HUES48 (cell line): ENCODE results near the gene ART5.
"Not testable (repeated sequence)": the region's sequence is repeated elsewhere in the genome, so short reads cannot be mapped to it uniquely, and the experiment has no call there.

Experiments used
- H3K27ac ChIP-seq: one replicate; pipeline ENCODE4 v1.7.0; 2013; ENCODE audit warnings: low read depth, low read length, inconsistent platforms
- H3K27me3 ChIP-seq: 2 replicates; pipeline ENCODE4 v1.6.1; 2013; ENCODE audit warnings: mild to moderate bottlenecking, low read length; ENCODE audit not compliant: control insufficient read depth, insufficient read depth
- H3K36me3 ChIP-seq: 2 replicates; pipeline ENCODE4 v1.6.1; 2013; ENCODE audit warnings: low read length; ENCODE audit not compliant: control insufficient read depth, insufficient read depth
- H3K4me1 ChIP-seq: 2 replicates; pipeline ENCODE4 v1.6.1; 2013; ENCODE audit warnings: mild to moderate bottlenecking, low read length; ENCODE audit not compliant: control insufficient read depth, insufficient read depth
- H3K4me3 ChIP-seq: 2 replicates; pipeline ENCODE4 v1.5.1; 2013; ENCODE audit warnings: mild to moderate bottlenecking, low read depth, low read length
- H3K9ac ChIP-seq: 2 replicates; pipeline ENCODE4 v1.6.1; 2013; ENCODE audit warnings: mild to moderate bottlenecking, low read depth, low read length, moderate library complexity
- H3K9me3 ChIP-seq: 2 replicates; pipeline ENCODE4 v1.6.1; 2013; ENCODE audit warnings: low read length; ENCODE audit not compliant: control insufficient read depth, insufficient read depth

The ART5 gene

DNA sequence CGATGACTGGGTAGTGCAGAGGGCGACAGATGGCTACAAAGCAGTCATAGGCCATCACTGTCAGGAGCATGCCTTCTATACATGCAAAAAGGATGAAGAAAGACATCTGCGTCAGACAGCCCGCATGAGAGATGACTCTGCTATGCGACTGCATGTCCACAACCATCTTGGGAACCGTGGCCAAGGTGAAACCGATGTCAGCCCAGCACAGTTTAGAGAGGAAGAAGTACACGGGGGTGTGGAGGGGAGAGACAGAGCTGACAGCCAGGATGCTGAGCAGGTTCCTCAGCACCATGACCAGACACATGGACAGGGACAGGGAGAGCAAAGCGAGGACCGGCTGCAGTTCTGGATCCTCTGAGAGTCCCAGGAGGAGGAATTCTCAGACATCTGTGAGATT, 41.6 kb downstream of the ART5 start:
- not testable (repeated sequence) for H3K36me3 ChIP-seq, H3K4me1 ChIP-seq, H3K9ac ChIP-seq, H3K4me3 ChIP-seq, H3K9me3 ChIP-seq, H3K27ac ChIP-seq, H3K27me3 ChIP-seq

DNA sequence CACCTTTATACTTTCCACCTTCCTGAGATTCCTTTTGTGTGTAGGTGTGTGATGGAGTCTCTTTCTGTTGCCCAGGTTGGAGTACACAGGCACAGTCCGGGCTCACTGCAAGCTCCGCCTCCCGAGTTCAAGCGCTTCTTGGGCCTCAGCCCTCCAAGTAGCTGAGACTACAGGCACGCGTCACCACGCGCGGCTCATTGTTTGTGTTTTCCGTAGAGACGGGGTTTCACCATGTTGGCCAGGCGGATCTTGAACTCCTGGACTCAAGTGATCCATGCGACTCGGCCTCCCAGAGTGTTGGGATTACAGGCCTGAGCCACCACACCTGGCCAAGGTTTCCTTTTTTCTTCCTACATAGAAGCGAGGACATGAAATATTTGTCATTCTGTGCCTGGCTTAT, 44.0 kb downstream of the ART5 start:
- H3K9me3 ChIP-seq, H3K36me3 ChIP-seq, H3K27me3 ChIP-seq, H3K9ac ChIP-seq, H3K4me3 ChIP-seq, H3K4me1 ChIP-seq, H3K27ac ChIP-seq: not testable (repeated sequence)

DNA sequence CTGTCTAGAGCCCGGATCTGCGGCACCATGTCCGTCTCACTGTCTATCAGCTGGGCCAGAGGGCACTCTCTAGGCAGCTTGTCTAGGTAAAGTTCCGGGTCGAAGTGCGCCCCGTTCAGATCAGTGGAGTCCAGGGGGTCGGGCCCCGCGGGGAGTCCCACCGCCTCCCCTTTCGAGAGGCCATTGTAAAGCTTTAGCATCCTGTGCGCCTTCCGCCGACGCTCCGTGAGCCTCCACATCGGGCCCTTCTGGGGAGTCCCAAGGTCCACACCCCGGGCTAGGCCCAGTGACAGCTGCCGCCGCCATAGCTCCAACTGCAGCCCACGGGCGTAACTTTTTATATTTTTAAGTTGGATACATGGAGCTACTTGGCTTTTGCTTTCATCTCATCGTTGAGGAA, 50.5 kb downstream of the ART5 start:
- H3K4me1 ChIP-seq, H3K36me3 ChIP-seq, H3K27ac ChIP-seq: not testable (repeated sequence)

DNA sequence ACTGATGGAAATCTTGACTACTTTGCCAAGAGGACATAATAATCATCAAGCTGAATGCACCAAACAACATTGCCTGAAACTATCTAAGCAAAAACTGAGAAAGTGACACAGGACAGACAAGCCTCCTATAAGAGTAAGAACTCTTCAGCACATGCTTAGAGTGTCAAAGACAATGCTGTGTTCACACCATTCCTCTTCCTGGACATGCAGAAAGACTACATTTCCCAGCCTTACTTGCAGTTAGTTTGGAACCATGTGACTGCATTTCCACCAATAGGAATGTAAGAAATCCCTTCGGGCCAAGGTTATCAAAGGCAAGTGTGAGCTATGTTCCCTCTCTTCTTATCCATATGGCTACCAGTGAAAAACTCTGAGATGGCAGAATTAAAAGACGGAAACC, 51.6 kb downstream of the ART5 start:
- not testable (repeated sequence) for H3K4me1 ChIP-seq, H3K4me3 ChIP-seq, H3K9me3 ChIP-seq, H3K27me3 ChIP-seq, H3K9ac ChIP-seq, H3K27ac ChIP-seq, H3K36me3 ChIP-seq

More for the DNA sequence above, 50.5 kb downstream of the ART5 start:
- H3K9me3 ChIP-seq, H3K9ac ChIP-seq, H3K27me3 ChIP-seq, H3K4me3 ChIP-seq: not testable (repeated sequence)

- H3K9ac ChIP-seq, H3K4me3 ChIP-seq, H3K27me3 ChIP-seq, H3K27ac ChIP-seq, H3K36me3 ChIP-seq, H3K4me1 ChIP-seq, H3K9me3 ChIP-seq: not testable (repeated sequence)
Measured at GRCh38 chr11:3588776-3589175, 53.0 kb downstream of the ART5 start.
